ENCODE data around the gene MTHFD2. TPM values are rescaled to one million over a fixed set of nuclear protein-coding genes. Genes with fewer than 3 reads are reported as not detected.

MTHFD2 gene
- total and polyA plus RNA-seq, 2 donors (not counting 3 experiments of a cell fraction or from before 2014, with no cell fraction given) = 25.6 to 83.2 TPM

DNA sequence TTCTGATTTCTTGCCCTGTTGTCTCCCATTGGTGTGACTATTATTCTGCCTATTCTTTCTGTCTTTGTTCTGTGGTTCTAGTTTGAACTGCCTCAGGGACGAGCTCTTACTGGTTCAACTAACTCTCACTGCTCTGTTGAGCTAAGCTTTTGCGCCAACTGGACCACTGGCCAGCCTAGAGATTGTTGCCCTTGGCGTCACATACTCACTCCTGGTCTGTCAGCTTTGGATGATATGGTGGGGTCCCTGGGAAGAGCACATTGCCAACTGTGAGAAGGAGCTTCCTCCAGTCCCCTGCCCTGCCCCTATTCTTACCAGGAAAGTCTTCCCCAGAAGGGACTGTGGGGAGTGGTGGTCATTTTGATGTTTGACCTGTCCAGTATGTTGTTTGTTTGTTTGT, 6.0 kb downstream of the MTHFD2 start:
- no peaks in the 10 kb centered on the region for H3K27me3 ChIP-seq (ENCODE audit: control insufficient read depth in 2 of 2, insufficient read depth in 2 of 2, low read length in 2 of 2)
- H3K4me2 ChIP-seq (ENCODE audit: insufficient read depth, low read length) = no peak overlapping the region
- no peak overlapping the region for H3K9ac ChIP-seq (replicated peaks; ENCODE audit: extremely low read depth, insufficient read depth, low read length)
- POLR2A ChIA-PET = interaction anchor here (0.8 kb wide), 1 partner anchor 50 kb away, joined by 3 read pairs; no protein-coding TSS in a partner anchor
- no TSS peak for BruUV-seq (replicated peaks)
- peaks cover 2 to 9% of the 10 kb centered on the region in 2 experiments for H3K36me3 ChIP-seq (ENCODE audit: control insufficient read depth in 2 of 2, extremely low read depth in 1 of 2, insufficient read depth in 2 of 2, low read length in 2 of 2)
- peaks cover 29% of the 10 kb centered on the region for H3K4me1 ChIP-seq (ENCODE audit: control insufficient read depth, extremely low read depth, insufficient read depth, low read length)
- DNase-seq (ENCODE audit: low read depth, low spot score) = no peak
- H3K79me2 ChIP-seq (ENCODE audit: control insufficient read depth, insufficient read depth, low read length) = peaks cover 83% of the 10 kb centered on the region
- no peak for FAIRE-seq
- CTCF ChIA-PET = interaction anchor here (1.3 kb wide), 1 partner anchor 467 kb away, joined by 3 read pairs; the partner anchor contains the start of gene TPRKB
- intact Hi-C loops (cut with micrococcal nuclease) = no loop called here
- no peaks in the 10 kb centered on the region for H4K20me1 ChIP-seq (replicated peaks; ENCODE audit: control insufficient read depth, extremely low read depth, insufficient read depth, low read length)
- no peak overlapping the region for H2AFZ ChIP-seq (ENCODE audit: low read depth, low read length)
- H3K4me3 ChIP-seq (replicated peaks in 1 of 3; ENCODE audit: insufficient read depth in 1 of 3, low read depth in 1 of 3, low read length in 3 of 3) = no peak overlapping the region
- dilution Hi-C loops (cut with MboI; ENCODE audit: extremely low pct_ligation_motif_present, low sequenced_read_pairs) = no loop called here
- no peaks in the 10 kb centered on the region for H3K9me3 ChIP-seq (replicated peaks; ENCODE audit: control insufficient read depth, insufficient read depth, low read length)
- H3K9me1 ChIP-seq (replicated peaks; ENCODE audit: control insufficient read depth, extremely low read depth, insufficient read depth, low read length) = no peaks in the 10 kb centered on the region
- no peak overlapping the region for H3K27ac ChIP-seq (ENCODE audit: insufficient read depth, low read depth, low read length)
- TF ChIP-seq POLR2A (IDR thresholded peaks at IDR 0.05; ENCODE audit: low read depth, low read length) (no peak), JUN (IDR thresholded peaks at IDR 0.05; ENCODE audit: borderline replicate concordance, insufficient read depth, insufficient read length, low read depth) (no peak), POLR2AphosphoS5 (IDR thresholded peaks at IDR 0.05; ENCODE audit: insufficient read depth, low read depth, low read length) (no peak), GATA2 (IDR thresholded peaks at IDR 0.05; ENCODE audit: insufficient read depth, insufficient read length, low read depth, low read length) (no peak), EZH2 (IDR thresholded peaks at IDR 0.05; ENCODE audit: borderline replicate concordance, low read depth, low read length, severe bottlenecking) (no peak), FOS (IDR thresholded peaks at IDR 0.05; ENCODE audit: borderline replicate concordance, insufficient read depth, low read length) (no peak), MYC (IDR thresholded peaks at IDR 0.05; ENCODE audit: low read depth, low read length) (no peak)
- TF ChIP-seq, protein P1, sequence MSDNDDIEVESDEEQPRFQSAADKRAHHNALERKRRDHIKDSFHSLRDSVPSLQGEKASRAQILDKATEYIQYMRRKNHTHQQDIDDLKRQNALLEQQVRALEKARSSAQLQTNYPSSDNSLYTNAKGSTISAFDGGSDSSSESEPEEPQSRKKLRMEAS (IDR thresholded peaks at IDR 0.05; ENCODE audit: insufficient read depth, insufficient read length) = no peak
- TF ChIP-seq, protein P2, sequence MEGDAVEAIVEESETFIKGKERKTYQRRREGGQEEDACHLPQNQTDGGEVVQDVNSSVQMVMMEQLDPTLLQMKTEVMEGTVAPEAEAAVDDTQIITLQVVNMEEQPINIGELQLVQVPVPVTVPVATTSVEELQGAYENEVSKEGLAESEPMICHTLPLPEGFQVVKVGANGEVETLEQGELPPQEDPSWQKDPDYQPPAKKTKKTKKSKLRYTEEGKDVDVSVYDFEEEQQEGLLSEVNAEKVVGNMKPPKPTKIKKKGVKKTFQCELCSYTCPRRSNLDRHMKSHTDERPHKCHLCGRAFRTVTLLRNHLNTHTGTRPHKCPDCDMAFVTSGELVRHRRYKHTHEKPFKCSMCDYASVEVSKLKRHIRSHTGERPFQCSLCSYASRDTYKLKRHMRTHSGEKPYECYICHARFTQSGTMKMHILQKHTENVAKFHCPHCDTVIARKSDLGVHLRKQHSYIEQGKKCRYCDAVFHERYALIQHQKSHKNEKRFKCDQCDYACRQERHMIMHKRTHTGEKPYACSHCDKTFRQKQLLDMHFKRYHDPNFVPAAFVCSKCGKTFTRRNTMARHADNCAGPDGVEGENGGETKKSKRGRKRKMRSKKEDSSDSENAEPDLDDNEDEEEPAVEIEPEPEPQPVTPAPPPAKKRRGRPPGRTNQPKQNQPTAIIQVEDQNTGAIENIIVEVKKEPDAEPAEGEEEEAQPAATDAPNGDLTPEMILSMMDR (IDR thresholded peaks at IDR 0.05; ENCODE audit: extremely low read depth in 1 of 2, insufficient read depth in 1 of 2, low read depth in 1 of 2, low read length in 2 of 2) = no peak

Data from endothelial cell of umbilical vein (primary cell).